GM18907 (cell line): ENCODE results near the gene RHEB.

Experiments used
- ATAC-seq: cut with Tn5 transposase; IDR thresholded peaks from one replicate; pipeline ENCODE4 v1.9.1; 2021; ENCODE audit warnings: mild to moderate bottlenecking, moderate library complexity; ENCODE audit not compliant: unreplicated experiment

The RHEB gene

DNA sequence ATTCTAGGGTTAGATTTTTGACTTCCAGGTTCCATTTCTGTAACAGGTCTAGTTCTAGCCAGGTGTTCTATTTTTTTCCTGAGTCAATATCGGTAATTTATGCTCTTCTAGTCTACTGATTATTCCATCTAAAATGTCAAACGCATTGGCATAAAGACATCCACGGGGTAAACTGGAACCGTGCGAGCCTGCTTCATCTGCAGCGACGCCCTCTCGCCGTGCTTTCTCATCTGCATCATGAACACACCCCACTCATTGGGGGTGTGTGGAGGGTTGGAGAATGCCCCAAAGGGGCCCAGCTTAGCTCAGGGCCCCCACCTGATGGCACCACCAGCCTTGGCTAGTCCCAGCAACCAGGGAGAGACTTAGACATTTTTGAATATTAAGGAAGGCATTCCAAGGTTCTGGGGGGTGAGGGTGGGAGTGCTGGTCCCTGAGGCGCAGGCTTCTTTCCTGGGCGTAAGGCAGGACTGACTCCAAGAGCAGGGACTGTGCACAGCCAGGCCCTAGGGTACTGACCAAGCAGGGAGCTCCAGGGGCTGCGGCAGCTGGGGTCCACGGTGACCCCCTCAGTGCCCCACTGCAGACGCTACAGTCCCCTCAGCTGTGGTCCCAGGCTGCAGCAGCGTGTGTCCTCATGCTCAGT lies 66.9 kb downstream of the RHEB start:
- ATAC-seq = no peak

- ATAC-seq = no peak
Measured at GRCh38 chr7:151451626-151452571, 67.8 kb downstream of the RHEB start.

DNA sequence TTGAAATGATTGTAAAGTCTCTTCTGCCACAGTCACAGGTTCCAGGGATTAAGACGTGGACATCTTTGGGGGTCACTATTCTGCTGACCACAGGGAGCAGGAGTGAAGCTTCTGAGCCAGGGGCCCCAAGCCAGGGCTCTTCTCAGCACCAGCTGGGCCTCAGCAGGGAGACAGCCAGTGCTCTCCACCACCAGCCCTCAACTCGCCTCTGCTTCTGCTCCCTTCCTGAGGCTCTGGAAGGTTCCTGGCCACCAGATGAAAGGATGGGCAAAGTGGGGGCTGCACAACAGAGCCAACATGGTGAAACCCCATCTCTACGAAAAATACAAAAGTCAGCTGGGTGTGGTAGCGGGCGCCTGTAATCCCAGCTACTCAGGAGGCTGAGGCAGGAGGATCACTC lies 68.5 kb downstream of the RHEB start:
- no peak for ATAC-seq

DNA sequence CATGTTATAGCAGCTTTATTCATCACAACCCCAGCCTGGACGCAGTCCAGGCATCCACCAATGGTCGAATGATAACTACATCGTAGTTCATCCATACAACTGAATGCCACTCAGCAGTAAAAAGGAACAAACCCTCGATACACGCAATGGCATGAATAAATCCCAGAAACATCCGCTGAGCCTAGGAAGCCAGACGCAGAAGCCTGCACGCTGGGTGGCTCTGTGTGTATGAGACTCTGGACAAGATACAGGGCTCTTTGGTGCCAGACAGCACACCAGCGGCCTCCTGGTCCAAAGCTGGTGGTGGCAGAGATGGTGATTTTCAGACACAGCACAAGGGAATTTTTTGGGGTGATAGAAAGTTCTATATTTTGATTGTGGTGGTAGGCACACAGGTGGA lies 69.7 kb downstream of the RHEB start:
- no peak for ATAC-seq

GRCh38 chr7:151448261-151449252 lies 71.1 kb downstream of the RHEB start:
- peak; percentile 68 for ATAC-seq

DNA sequence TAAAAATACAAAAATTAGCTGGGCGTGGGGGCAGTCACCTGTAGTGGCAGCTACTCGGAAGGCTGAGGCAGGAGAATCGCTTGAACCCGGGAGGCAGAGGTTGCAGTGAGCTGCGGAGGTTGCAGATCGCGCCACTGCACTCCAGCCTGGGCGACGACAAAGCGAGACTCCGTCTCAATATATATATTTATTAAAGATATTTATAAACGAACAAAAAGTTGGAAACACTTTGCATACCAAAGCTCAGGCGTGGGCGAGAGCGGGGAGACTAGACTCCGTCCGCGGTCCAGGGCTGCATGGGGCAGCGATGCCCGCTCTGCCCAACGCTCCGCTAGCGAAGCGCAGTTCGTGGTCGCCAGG lies 71.8 kb downstream of the RHEB start:
- ATAC-seq = no peak

DNA sequence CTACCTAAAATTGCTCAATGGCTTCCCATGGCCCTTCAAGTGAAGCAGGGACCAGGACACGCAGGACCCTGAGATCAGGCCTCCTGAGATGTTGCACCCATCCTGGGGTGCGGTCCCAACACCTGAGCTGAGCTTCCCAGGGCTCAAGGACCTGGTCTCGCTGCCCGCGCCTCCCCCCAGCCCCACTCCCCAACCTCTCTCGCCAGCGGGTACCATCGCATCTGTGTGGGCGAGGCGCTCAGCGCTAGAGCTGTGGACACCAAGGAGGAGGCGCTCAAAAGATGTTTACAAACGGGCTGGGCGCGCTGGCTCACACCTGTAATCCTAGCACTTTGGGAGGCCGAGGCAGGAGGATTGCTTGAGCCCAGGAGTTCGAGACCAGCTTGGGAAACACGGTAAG lies 72.4 kb downstream of the RHEB start:
- ATAC-seq = no peak

DNA sequence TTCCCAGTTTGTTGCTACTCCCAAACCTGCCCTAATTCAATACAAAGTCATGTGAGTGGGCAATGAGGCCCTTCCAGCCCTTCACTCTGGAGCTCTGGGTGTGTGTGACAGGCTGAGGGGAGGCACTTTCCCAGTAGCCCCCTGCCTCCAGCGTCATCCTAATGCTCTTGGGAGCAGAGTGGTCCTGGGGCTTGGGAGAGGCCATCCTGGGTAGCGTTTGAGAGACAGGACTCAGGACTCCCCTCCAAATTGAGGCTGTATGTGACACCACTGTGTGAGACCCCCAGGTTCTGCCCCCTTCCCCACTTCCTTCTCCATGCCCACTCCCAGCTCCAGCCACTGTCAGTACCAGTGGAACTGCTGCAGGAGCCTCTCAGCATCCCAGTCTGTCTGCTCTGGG lies 73.3 kb downstream of the RHEB start:
- ATAC-seq = no peak

GRCh38 chr7:151444632-151445031 lies 75.1 kb downstream of the RHEB start:
- ATAC-seq = no peak

DNA sequence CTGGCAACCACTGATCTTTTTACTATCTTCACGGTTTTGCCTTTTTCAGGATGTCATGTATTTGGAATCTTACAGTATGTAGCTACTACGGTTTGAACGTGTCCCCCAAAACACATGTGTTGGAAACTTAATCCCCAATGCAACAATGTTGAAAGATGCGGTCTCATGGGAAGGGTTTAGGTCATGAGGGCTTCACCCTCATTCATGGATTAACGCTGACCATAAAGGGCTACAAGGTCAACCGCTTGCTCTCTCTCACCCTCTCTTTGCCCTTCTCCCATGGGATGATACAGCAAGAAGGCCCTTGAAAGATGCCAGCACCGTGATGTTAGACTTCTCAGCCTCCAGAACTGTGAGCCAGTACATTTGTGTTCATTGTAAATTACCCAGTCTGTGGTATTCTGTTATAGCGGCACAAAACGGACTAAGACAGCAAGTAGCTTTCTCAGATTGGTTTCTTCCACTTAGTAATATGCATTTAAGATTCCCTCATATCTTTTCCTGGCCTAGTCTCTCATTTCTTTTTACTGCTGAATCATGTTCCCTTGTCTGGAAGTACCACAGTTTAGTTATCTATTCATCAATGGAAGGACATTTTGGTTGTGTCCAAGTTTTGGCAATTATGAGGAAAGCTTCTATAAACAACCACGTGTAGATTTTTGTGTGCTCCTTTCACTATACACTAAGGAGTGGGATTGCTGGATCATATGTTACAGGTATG lies 76.8 kb downstream of the RHEB start:
- ATAC-seq = no peak

- ATAC-seq = no peak
Measured at GRCh38 chr7:151440799-151441445, 78.8 kb downstream of the RHEB start.

- ATAC-seq = no peak
Measured at GRCh38 chr7:151439855-151440798, 79.6 kb downstream of the RHEB start, which contains the start of gene CRYGN. TSS of gene CRYGN (minus strand) at chr7:151440141. CDS start at chr7:151439917, 224 bp downstream.

GRCh38 chr7:151438864-151439601 lies 80.7 kb downstream of the RHEB start:
- ATAC-seq = no peak

DNA sequence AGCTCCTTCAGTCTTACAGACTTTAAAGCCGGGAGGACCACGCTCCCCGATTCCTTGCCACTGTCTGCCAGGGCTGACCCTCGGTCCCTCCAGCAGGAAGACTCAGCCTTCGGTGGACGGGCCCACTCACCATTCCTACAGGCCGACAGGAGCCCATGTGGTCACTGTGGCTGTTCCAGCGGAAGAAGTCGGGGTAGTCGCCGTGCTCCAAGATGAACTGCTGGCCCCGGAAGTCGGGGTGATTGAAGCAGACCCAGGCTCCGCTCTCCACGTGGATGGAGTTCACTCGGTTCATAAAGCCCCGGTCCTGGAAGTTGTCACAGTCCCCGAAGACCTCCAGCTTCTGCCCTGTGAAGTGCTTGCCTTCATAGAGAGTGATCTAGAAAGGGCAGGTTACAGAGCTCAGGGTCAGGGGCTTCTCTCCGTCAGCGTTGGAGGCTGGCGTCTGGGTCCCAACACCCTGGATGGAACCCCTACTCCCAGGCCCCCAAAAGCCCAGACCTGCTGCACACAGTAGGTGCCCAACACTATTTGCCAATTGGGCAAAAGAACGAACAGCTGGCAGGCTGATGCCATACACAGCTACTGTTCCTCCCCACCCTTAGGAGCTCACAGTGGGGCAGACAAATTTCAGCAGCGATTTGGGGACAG lies 81.7 kb downstream of the RHEB start:
- ATAC-seq = no peak

GRCh38 chr7:151437159-151437553 lies 82.5 kb downstream of the RHEB start:
- no peak for ATAC-seq

DNA sequence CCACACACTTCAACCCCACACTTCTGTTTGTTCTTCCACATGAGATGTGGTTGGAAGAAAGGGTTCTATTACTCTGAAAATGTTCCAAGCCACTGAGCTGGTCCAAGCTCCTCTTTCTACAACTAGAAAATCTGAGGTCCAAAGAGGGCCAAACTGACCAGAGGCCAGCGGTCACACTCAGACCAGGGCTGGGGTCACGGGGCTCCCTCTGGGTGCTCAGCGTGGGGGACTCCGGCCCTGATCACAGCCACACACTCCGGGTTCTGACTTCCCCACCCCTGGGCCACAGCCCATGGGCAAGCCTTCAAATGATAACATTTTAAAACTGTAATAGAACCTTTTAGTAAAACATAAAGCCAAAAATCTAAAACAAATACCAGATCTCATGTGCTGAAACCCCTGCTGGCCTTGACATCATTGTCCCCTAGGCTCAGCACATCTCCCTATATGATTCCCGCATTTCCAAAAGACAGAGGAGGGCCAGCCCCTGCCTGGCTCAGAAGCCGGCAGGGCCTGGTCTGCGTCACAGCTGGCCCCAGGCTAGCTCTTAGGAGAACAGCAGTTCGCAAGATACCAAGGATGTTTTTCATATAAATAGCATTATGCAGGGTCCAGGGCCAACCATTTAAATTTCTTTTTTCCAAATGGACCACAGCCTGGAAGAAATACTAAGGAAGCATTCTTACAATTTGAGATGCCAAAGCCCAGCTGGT lies 83.1 kb downstream of the RHEB start:
- ATAC-seq = no peak

GRCh38 chr7:151435971-151436370 lies 83.7 kb downstream of the RHEB start:
- ATAC-seq = no peak
